C4-2B (cell line): Measurements from ENCODE around the gene CELSR2.

Source experiments
- ZFX ChIP-seq: fragments of 450-650 bp; IDR thresholded peaks from 2 replicates; pipeline ENCODE4 v1.6.1; 2017
- TF ChIP-seq, protein P1 (sequence below): fragments of 450-650 bp; conservative IDR thresholded peaks from 2 replicates; pipeline ENCODE4 v1.5.1; 2017; ENCODE audit warnings: mild to moderate bottlenecking

- TF ChIP-seq, protein P1, sequence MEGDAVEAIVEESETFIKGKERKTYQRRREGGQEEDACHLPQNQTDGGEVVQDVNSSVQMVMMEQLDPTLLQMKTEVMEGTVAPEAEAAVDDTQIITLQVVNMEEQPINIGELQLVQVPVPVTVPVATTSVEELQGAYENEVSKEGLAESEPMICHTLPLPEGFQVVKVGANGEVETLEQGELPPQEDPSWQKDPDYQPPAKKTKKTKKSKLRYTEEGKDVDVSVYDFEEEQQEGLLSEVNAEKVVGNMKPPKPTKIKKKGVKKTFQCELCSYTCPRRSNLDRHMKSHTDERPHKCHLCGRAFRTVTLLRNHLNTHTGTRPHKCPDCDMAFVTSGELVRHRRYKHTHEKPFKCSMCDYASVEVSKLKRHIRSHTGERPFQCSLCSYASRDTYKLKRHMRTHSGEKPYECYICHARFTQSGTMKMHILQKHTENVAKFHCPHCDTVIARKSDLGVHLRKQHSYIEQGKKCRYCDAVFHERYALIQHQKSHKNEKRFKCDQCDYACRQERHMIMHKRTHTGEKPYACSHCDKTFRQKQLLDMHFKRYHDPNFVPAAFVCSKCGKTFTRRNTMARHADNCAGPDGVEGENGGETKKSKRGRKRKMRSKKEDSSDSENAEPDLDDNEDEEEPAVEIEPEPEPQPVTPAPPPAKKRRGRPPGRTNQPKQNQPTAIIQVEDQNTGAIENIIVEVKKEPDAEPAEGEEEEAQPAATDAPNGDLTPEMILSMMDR, result no peak
- no peak for TF ChIP-seq ZFX
Observed at GRCh38 chr1:109281680-109282496, 32.5 kb downstream of the CELSR2 start.
